ENCODE measurements around the gene EIF3I. TPM values are rescaled to one million over a fixed set of nuclear protein-coding genes. Genes with fewer than 3 reads are reported as not detected.

EIF3I gene
- total RNA-seq, 4 donors from 2014 or later: 98.8 to 211 (median 178) TPM

GRCh38 chr1:32216566-32216965 lies 5.6 kb upstream of the EIF3I start:
- WGBS: 91% methylated on average over 5 of the region's 5 CpGs
- H3K27me3 ChIP-seq: no peaks in the 10 kb centered on the region
- H3K4me1 ChIP-seq: peaks cover 22% of the 10 kb centered on the region
- no peak for TF ChIP-seq POLR2AphosphoS5 (IDR thresholded peaks at IDR 0.05)
- TF ChIP-seq EP300 (IDR thresholded peaks at IDR 0.05): no peak
- no peak for TF ChIP-seq CTCF (IDR thresholded peaks at IDR 0.05)
- H3K9me3 ChIP-seq: no peaks in the 10 kb centered on the region
- H3K4me3 ChIP-seq: no peak overlapping the region
- H3K27ac ChIP-seq: no peak overlapping the region
- no peak for DNase-seq (ENCODE audit: low spot score in 2 of 2)
- peaks cover 40% of the 10 kb centered on the region for H3K36me3 ChIP-seq

- 74% methylated on average over 7 of the region's 7 CpGs for WGBS
- no peak for DNase-seq (ENCODE audit: low spot score in 2 of 2)
- Histone ChIP-seq H3K27ac (no peak overlapping the region), H3K27me3 (no peaks in the 10 kb centered on the region), H3K9me3 (no peaks in the 10 kb centered on the region), H3K4me3 (no peak overlapping the region), H3K36me3 (peaks cover 39% of the 10 kb centered on the region), H3K4me1 (peaks cover 37% of the 10 kb centered on the region)
- no peak for TF ChIP-seq CTCF (IDR thresholded peaks at IDR 0.05)
- TF ChIP-seq POLR2AphosphoS5 (IDR thresholded peaks at IDR 0.05): no peak
- no peak for TF ChIP-seq EP300 (IDR thresholded peaks at IDR 0.05)
- no peak for TF ChIP-seq POLR2A (IDR thresholded peaks at IDR 0.05)
Observed at GRCh38 chr1:32219022-32219421, 3.2 kb upstream of the EIF3I start.

GRCh38 chr1:32220746-32221580 lies 1.2 kb upstream of the EIF3I start:
- Histone ChIP-seq H3K4me3 (peak overlapping the region; percentile 59), H3K36me3 (peaks cover 46% of the 10 kb centered on the region), H3K4me1 (peaks cover 34% of the 10 kb centered on the region), H3K27ac (no peak overlapping the region), H3K9me3 (no peaks in the 10 kb centered on the region), H3K27me3 (no peaks in the 10 kb centered on the region)
- DNase-seq (ENCODE audit: low spot score in 2 of 2): no peak
- WGBS: 87% methylated on average over 4 of the region's 4 CpGs
- TF ChIP-seq CTCF (IDR thresholded peaks at IDR 0.05): no peak
- TF ChIP-seq POLR2AphosphoS5 (IDR thresholded peaks at IDR 0.05): no peak

- Histone ChIP-seq H3K4me1 (peaks cover 33% of the 10 kb centered on the region), H3K27ac (peak overlapping the region; percentile 88), H3K27me3 (no peaks in the 10 kb centered on the region), H3K4me3 (peak overlapping the region; percentile 59), H3K36me3 (peaks cover 47% of the 10 kb centered on the region), H3K9me3 (no peaks in the 10 kb centered on the region)
- TF ChIP-seq EP300 (IDR thresholded peaks at IDR 0.05) (no peak), CTCF (IDR thresholded peaks at IDR 0.05) (no peak), POLR2AphosphoS5 (IDR thresholded peaks at IDR 0.05) (no peak), POLR2A (IDR thresholded peaks at IDR 0.05) (no peak)
- DNase-seq (ENCODE audit: low spot score in 2 of 2): no peak
- 17% methylated on average over 5 of the region's 13 CpGs for WGBS
Observed at GRCh38 chr1:32221581-32221979, 627 bp upstream of the EIF3I start.

GRCh38 chr1:32223683-32224082 lies 1.5 kb downstream of the EIF3I start:
- Histone ChIP-seq H3K9me3 (no peaks in the 10 kb centered on the region), H3K27me3 (no peaks in the 10 kb centered on the region), H3K36me3 (peaks cover 49% of the 10 kb centered on the region), H3K27ac (peak overlapping the region; percentile 88), H3K4me1 (peaks cover 33% of the 10 kb centered on the region), H3K4me3 (no peak overlapping the region)
- WGBS: 71% methylated on average over 3 of the region's 3 CpGs
- no peak for DNase-seq (ENCODE audit: low spot score in 2 of 2)
- TF ChIP-seq EP300 (IDR thresholded peaks at IDR 0.05) (no peak), POLR2A (IDR thresholded peaks at IDR 0.05) (no peak), CTCF (IDR thresholded peaks at IDR 0.05) (no peak), POLR2AphosphoS5 (IDR thresholded peaks at IDR 0.05) (no peak)
